Keratinocyte (primary cell): Measurements from ENCODE around the gene ZNF383. TPM values are rescaled to one million over a fixed set of nuclear protein-coding genes. Genes with fewer than 3 reads are reported as not detected.
A peak's percentile ranks its signal among the peaks of the same experiment; 100 is the strongest.
"Not testable (repeated sequence)": the region's sequence is repeated elsewhere in the genome, so short reads cannot be mapped to it uniquely, and the experiment has no call there.

ENCODE experiments used
- DNase-seq: peaks from one replicate; pipeline ENCODE4 v3.0.0-alpha.2; 2011; ENCODE audit warnings: low read depth, missing footprints, low spot score
- FAIRE-seq: peaks from 2 replicates; lab custom pipeline; 2011; peaks lifted over from hg19 to GRCh38; lab: Jason Lieb, UNC
- H2AFZ ChIP-seq: 2 replicates; pipeline ENCODE4 v1.6.0; 2012; ENCODE audit warnings: low read length, control low read depth, inconsistent platforms; ENCODE audit not compliant: control insufficient read depth
- H3K27ac ChIP-seq: 2 replicates; pipeline ENCODE4 v1.5.1; 2011; ENCODE audit warnings: low read length; ENCODE audit not compliant: control insufficient read depth, insufficient read depth
- H3K27me3 ChIP-seq: 3 replicates; pipeline ENCODE4 v1.6.0; 2011; ENCODE audit warnings: low read length; ENCODE audit not compliant: control insufficient read depth, insufficient read depth; ENCODE audit errors: extremely low read depth
- H3K36me3 ChIP-seq, 2 experiments: 2 replicates in 1 of 2; 3 replicates in 1 of 2; pipeline ENCODE4 v1.5.1; 2011; ENCODE audit warnings: low read length in 2 of 2, mild to moderate bottlenecking in 1 of 2; ENCODE audit not compliant: control insufficient read depth in 2 of 2, insufficient read depth in 2 of 2; ENCODE audit errors: extremely low read depth in 1 of 2
- H3K4me1 ChIP-seq: 3 replicates; pipeline ENCODE4 v1.5.1; 2011; ENCODE audit warnings: low read length; ENCODE audit not compliant: control insufficient read depth, insufficient read depth; ENCODE audit errors: extremely low read depth
- H3K4me2 ChIP-seq: 3 replicates; pipeline ENCODE4 v1.6.0; 2011; ENCODE audit warnings: low read depth, low read length; ENCODE audit not compliant: control insufficient read depth, insufficient read depth; ENCODE audit errors: extremely low read depth
- H3K4me3 ChIP-seq, 3 experiments: fragments of 200-600 bp in 1 of 3; sonication (generic) in 1 of 3; 2 replicates in 2 of 3; 3 replicates in 1 of 3; pipeline ENCODE4 v1.5.1; 2011 to 2016; ENCODE audit warnings: low read length in 3 of 3, mild to moderate bottlenecking in 3 of 3, control low read depth in 2 of 3, inconsistent platforms in 1 of 3, low read depth in 1 of 3, mixed read lengths in 1 of 3, mixed run types in 1 of 3, moderate library complexity in 1 of 3; ENCODE audit not compliant: control insufficient read depth in 2 of 3, insufficient read depth in 2 of 3; ENCODE audit errors: extremely low read depth in 1 of 3
- H3K79me2 ChIP-seq: 2 replicates; pipeline ENCODE4 v1.6.0; 2012; ENCODE audit warnings: low read length; ENCODE audit not compliant: control insufficient read depth, insufficient read depth
- H3K9ac ChIP-seq: 3 replicates; pipeline ENCODE4 v1.6.0; 2011; ENCODE audit warnings: low read length; ENCODE audit not compliant: control insufficient read depth, insufficient read depth; ENCODE audit errors: extremely low read depth
- H3K9me1 ChIP-seq: 3 replicates; pipeline ENCODE4 v1.6.0; 2011; ENCODE audit warnings: low read length; ENCODE audit not compliant: control insufficient read depth, insufficient read depth; ENCODE audit errors: extremely low read depth
- H3K9me3 ChIP-seq: 2 replicates; pipeline ENCODE4 v1.5.1; 2012; ENCODE audit warnings: low read depth, low read length; ENCODE audit not compliant: control insufficient read depth
- H4K20me1 ChIP-seq: 3 replicates; pipeline ENCODE4 v1.6.0; 2011; ENCODE audit warnings: low read length; ENCODE audit not compliant: control insufficient read depth, insufficient read depth; ENCODE audit errors: extremely low read depth
- CTCF ChIP-seq, 3 experiments: IDR thresholded peaks in 1 of 3; conservative IDR thresholded peaks in 1 of 3; optimal IDR thresholded peaks in 1 of 3; 2 replicates in 2 of 3; 3 replicates in 1 of 3; pipeline versions ENCODE3 to v1.5.1; 2011; ENCODE audit warnings: low read length in 3 of 3, mild to moderate bottlenecking in 3 of 3, moderate library complexity in 2 of 3, control low read depth in 1 of 3, inconsistent platforms in 1 of 3; ENCODE audit not compliant: insufficient read depth in 2 of 3; ENCODE audit errors: extremely low read depth in 1 of 3
- EZH2 ChIP-seq: IDR thresholded peaks from one replicate; pipeline ENCODE4 v1.6.1; 2012; ENCODE audit warnings: inconsistent platforms, mild to moderate bottlenecking, low read length, moderate library complexity
- dilution Hi-C: fragments of 300-500 bp; cut with MboI; formaldehyde crosslinking; loops from one replicate; pipeline ENCODE4 v1.7.0; 2020; ENCODE audit warnings: low sequenced_read_pairs; ENCODE audit not compliant: extremely low pct_ligation_motif_present
- polyA minus RNA-seq, 3 experiments: library from RNA; depleted of rRNA, polyadenylated mRNA; stranded (reverse); fragments of >200 nt; gene quantifications; 1 replicate in 1 of 3; 2 replicates in 1 of 3; 3 replicates in 1 of 3; pipeline ENCODE4 v1.2.3, GENCODE V29; 2011
- polyA plus RNA-seq, 5 experiments: library from polyadenylated mRNA; depleted of rRNA in 3 of 5; stranded (reverse) in 3 of 5; stranded (forward) in 1 of 5; unstranded in 1 of 5; fragments of >200 nt; gene quantifications; 1 replicate in 1 of 5; 2 replicates in 3 of 5; 3 replicates in 1 of 5; pipeline versions ENCODE4 v1.2.1 to v1.2.3, GENCODE V29; 2011 to 2012; ENCODE audit warnings: missing spikeins in 2 of 5, low read depth in 1 of 5, low replicate concordance in 1 of 5

Gene ZNF383
- polyA plus RNA-seq, result 3.1 to 5.9 TPM (median 5.3 TPM) in 3 replicates
- 6.2 TPM for polyA plus RNA-seq (2011; ENCODE audit: low read depth)
- 2.0 and 4.2 TPM in 2 replicates for polyA plus RNA-seq (2011; cell fraction: cytosol; rRNA removed)
- 7.6 and 9.4 TPM in 2 replicates for polyA plus RNA-seq (2011; cell fraction: nucleus; rRNA removed)
- 2.1 and 5.3 TPM in 2 replicates for polyA plus RNA-seq (2012; ENCODE audit: low replicate concordance)
- 2.3 to 8.1 TPM (median 3.5 TPM) in 3 replicates for polyA minus RNA-seq
- 1.5 TPM for polyA minus RNA-seq (2011; cell fraction: cytosol; rRNA and poly(A)+ RNA removed)
- 4.6 and 5.5 TPM in 2 replicates for polyA minus RNA-seq (2011; cell fraction: nucleus; rRNA and poly(A)+ RNA removed)

GRCh38 chr19:37217775-37218591 lies at the start of gene ZNF383:
TSS of gene ZNF383 (plus strand) at chr19:37218214. CDS start at chr19:37230454, 12,240 bp downstream.
- no peaks in the 10 kb centered on the region for H3K27me3 ChIP-seq
- peak within 1 kb of the TSS; percentile 90 for H3K27ac ChIP-seq
- H3K4me2 ChIP-seq, result peak within 1 kb of the TSS; percentile 83
- H3K9ac ChIP-seq, result peak within 1 kb of the TSS; percentile 87
- FAIRE-seq, result no peak
- H2AFZ ChIP-seq, result peak within 1 kb of the TSS; percentile 99
- H3K36me3 ChIP-seq, result peaks cover 0 to 2% of the 10 kb centered on the region in 2 experiments
- no peak for TF ChIP-seq EZH2
- H3K4me1 ChIP-seq, result peaks cover 15% of the 10 kb centered on the region
- dilution Hi-C loops, result no loop called here
- peaks cover 13% of the 10 kb centered on the region for H3K79me2 ChIP-seq
- DNase-seq, result peak; percentile 66
- peak within 1 kb of the TSS; percentile 47 to 88 (median 74) for H3K4me3 ChIP-seq
- H4K20me1 ChIP-seq, result no peaks in the 10 kb centered on the region
- H3K9me1 ChIP-seq, result no peaks in the 10 kb centered on the region
- H3K9me3 ChIP-seq, result no peaks in the 10 kb centered on the region

- peak; percentile 95 for FAIRE-seq
Observed at GRCh38 chr19:37172368-37173366, 45.3 kb upstream of the ZNF383 start, which contains the start of gene ZNF585A. TSS of gene ZNF585A (minus strand) at chr19:37172695. CDS start at chr19:37169910, 2,785 bp downstream.

GRCh38 chr19:37186071-37186470 lies 31.9 kb upstream of the ZNF383 start:
- H2AFZ ChIP-seq, H4K20me1 ChIP-seq, H3K9ac ChIP-seq, H3K4me3 ChIP-seq, H3K4me2 ChIP-seq, H3K9me1 ChIP-seq, H3K79me2 ChIP-seq, H3K27me3 ChIP-seq, DNase-seq, dilution Hi-C loops, H3K36me3 ChIP-seq, H3K27ac ChIP-seq, H3K4me1 ChIP-seq, FAIRE-seq: not testable (repeated sequence)
- peaks cover 26% of the 10 kb centered on the region for H3K9me3 ChIP-seq

More at GRCh38 chr19:37172368-37173366, 45.3 kb upstream of the ZNF383 start, which contains the start of gene ZNF585A:
- Histone ChIP-seq H3K9me1 (no peaks in the 10 kb centered on the region), H3K4me3 (peak within 1 kb of the TSS; percentile 53 to 89 (median 79)), H3K36me3 (peaks cover 0 to 6% of the 10 kb centered on the region in 2 experiments), H3K9me3 (no peaks in the 10 kb centered on the region), H3K27ac (peak within 1 kb of the TSS; percentile 60), H3K4me1 (no peaks in the 10 kb centered on the region), H4K20me1 (no peaks in the 10 kb centered on the region), H2AFZ (peak within 1 kb of the TSS; percentile 100), H3K27me3 (no peaks in the 10 kb centered on the region), H3K9ac (peak within 1 kb of the TSS; percentile 78), H3K79me2 (no peaks in the 10 kb centered on the region), H3K4me2 (peak within 1 kb of the TSS; percentile 85)
- dilution Hi-C loops, result loop anchor here (5.0 kb wide), 1 partner anchor 50 kb away; no protein-coding TSS in a partner anchor
- DNase-seq, result peak; percentile 63
- TF ChIP-seq CTCF (optimal IDR thresholded peaks at IDR 0.05 in 1 of 3, IDR thresholded peaks at IDR 0.05 in 1 of 3, conservative IDR thresholded peaks at IDR 0.05 in 1 of 3; ENCODE audit: extremely low read depth in 1 of 3, insufficient read depth in 2 of 3, low read length in 3 of 3) (peak; percentile 20 to 34 (median 29)), EZH2 (no peak)
